ENCODE data around the gene PARP6. TPM values are rescaled to one million over a fixed set of nuclear protein-coding genes. Genes with fewer than 3 reads are reported as not detected.

The PARP6 gene
- total and polyA plus RNA-seq, 4 donors = 4.3 to 15.3 (median 9.3) TPM

GRCh38 chr15:72252663-72253299 is 19.6 kb downstream of the PARP6 start (continued):
- TF ChIP-seq ZBTB33 (IDR thresholded peaks at IDR 0.05) = no peak
- TF ChIP-seq JUND (IDR thresholded peaks at IDR 0.05) = no peak

- peaks cover 3 to 54% (median 30%) of the 10 kb centered on the region in 4 donors for H3K36me3 ChIP-seq (ENCODE audit: control insufficient read depth in 4 of 4, insufficient read depth in 3 of 4, low read depth in 1 of 4, low read length in 3 of 4)
- H3K9ac ChIP-seq (ENCODE audit: low read depth in 1 of 2, low read length in 2 of 2) = no peak overlapping the region
- no peak for TF ChIP-seq MAX (IDR thresholded peaks at IDR 0.05)
- TF ChIP-seq FOXA1 (IDR thresholded peaks at IDR 0.05) = no peak
- TF ChIP-seq RAD21 (IDR thresholded peaks at IDR 0.05) = no peak
- no peak for TF ChIP-seq ATF3 (IDR thresholded peaks at IDR 0.05)
- TF ChIP-seq NR2F2 (IDR thresholded peaks at IDR 0.05) = no peak
- TF ChIP-seq YY1 (IDR thresholded peaks at IDR 0.05) = no peak
- TF ChIP-seq ZBTB33 (IDR thresholded peaks at IDR 0.05) = no peak
- TF ChIP-seq CTCF (IDR thresholded peaks at IDR 0.05; ENCODE audit: low read depth, low read length, missing input control) = no peak
- no peak for TF ChIP-seq JUND (IDR thresholded peaks at IDR 0.05)
- TF ChIP-seq FOXA2 (IDR thresholded peaks at IDR 0.05) = no peak
- no peak for TF ChIP-seq HNF4A (conservative IDR thresholded peaks at IDR 0.05)
- TF ChIP-seq TAF1 (conservative IDR thresholded peaks at IDR 0.05) = no peak
- no peak for DNase-seq (ENCODE audit: low spot score)
- no peaks in the 10 kb centered on the region for H3K27me3 ChIP-seq (ENCODE audit: control insufficient read depth in 4 of 4, insufficient read depth in 4 of 4, low read length in 3 of 4)
- H3K4me1 ChIP-seq (ENCODE audit: control insufficient read depth in 4 of 4, insufficient read depth in 4 of 4, low read length in 3 of 4) = no peaks in the 10 kb centered on the region
- no peaks in the 10 kb centered on the region for H3K9me3 ChIP-seq (ENCODE audit: control insufficient read depth in 4 of 4, low read length in 3 of 4)
- 84% methylated on average over 3 of the region's 3 CpGs for WGBS
- H3K27ac ChIP-seq (ENCODE audit: low read depth in 1 of 2, low read length in 2 of 2) = no peak overlapping the region
- no peak overlapping the region for H3K4me3 ChIP-seq (ENCODE audit: low read depth in 1 of 3, low read length in 3 of 3)
Measured at GRCh38 chr15:72249142-72249810, 23.1 kb downstream of the PARP6 start.

- Histone ChIP-seq H3K36me3 (ENCODE audit: control insufficient read depth in 4 of 4, insufficient read depth in 3 of 4, low read depth in 1 of 4, low read length in 3 of 4) (peaks cover 1 to 54% (median 25%) of the 10 kb centered on the region in 4 donors), H3K9me3 (ENCODE audit: control insufficient read depth in 4 of 4, low read length in 3 of 4) (no peaks in the 10 kb centered on the region), H3K4me1 (ENCODE audit: control insufficient read depth in 4 of 4, insufficient read depth in 4 of 4, low read length in 3 of 4) (no peaks in the 10 kb centered on the region), H3K9ac (ENCODE audit: low read depth in 1 of 2, low read length in 2 of 2) (no peak overlapping the region), H3K27me3 (ENCODE audit: control insufficient read depth in 4 of 4, insufficient read depth in 4 of 4, low read length in 3 of 4) (no peaks in the 10 kb centered on the region), H3K4me3 (ENCODE audit: low read depth in 1 of 3, low read length in 3 of 3) (no peak overlapping the region), H3K27ac (ENCODE audit: low read depth in 1 of 2, low read length in 2 of 2) (no peak overlapping the region)
- TF ChIP-seq ATF3 (IDR thresholded peaks at IDR 0.05) (no peak), NR2F2 (IDR thresholded peaks at IDR 0.05) (no peak), FOXA1 (IDR thresholded peaks at IDR 0.05) (no peak), MAX (IDR thresholded peaks at IDR 0.05) (no peak)
- 97% methylated on average over 1 of the region's 1 CpG for WGBS
- no peak for DNase-seq (ENCODE audit: low spot score)
Measured at GRCh38 chr15:72248514-72248913, 23.8 kb downstream of the PARP6 start.

Data from liver (tissue), 9 donors.